Fibroblast of lung (primary cell): Measurements from ENCODE around the gene DOP1A. TPM values are rescaled to one million over a fixed set of nuclear protein-coding genes. Genes with fewer than 3 reads are reported as not detected.

Experiments
- DNase-seq, 2 donors: peaks; one replicate each; pipeline versions ENCODE4 v3.0.0 to v3.0.0-alpha.2; 2010; ENCODE audit warnings: low read depth in 2 of 2
- H2AFZ ChIP-seq: 2 replicates; pipeline ENCODE4 v1.5.1; 2012; ENCODE audit warnings: low read length, control low read depth, inconsistent platforms
- H3K27ac ChIP-seq: 2 replicates; pipeline ENCODE4 v1.5.1; 2011; ENCODE audit warnings: low read length, control low read depth; ENCODE audit not compliant: insufficient read depth
- H3K27me3 ChIP-seq: 2 replicates; pipeline ENCODE4 v1.5.1; 2011; ENCODE audit warnings: mild to moderate bottlenecking, low read length; ENCODE audit not compliant: control insufficient read depth, insufficient read depth
- H3K36me3 ChIP-seq: 2 replicates; pipeline ENCODE4 v1.5.1; 2011; ENCODE audit warnings: low read length; ENCODE audit not compliant: control insufficient read depth, insufficient read depth
- H3K4me1 ChIP-seq: 2 replicates; pipeline ENCODE4 v1.5.1; 2011; ENCODE audit warnings: low read length; ENCODE audit not compliant: control insufficient read depth, insufficient read depth; ENCODE audit errors: extremely low read depth
- H3K4me2 ChIP-seq: 2 replicates; pipeline ENCODE4 v1.5.1; 2011; ENCODE audit warnings: low read length, control low read depth; ENCODE audit not compliant: insufficient read depth; ENCODE audit errors: extremely low read depth
- H3K4me3 ChIP-seq, 4 experiments: fragments of 200-600 bp in 1 of 4; sonication (generic) in 1 of 4; replicated peaks in 1 of 4; 2 replicates each; pipeline ENCODE4 v1.5.1; 2011 to 2016; ENCODE audit warnings: low read length in 4 of 4, low read depth in 3 of 4, mild to moderate bottlenecking in 3 of 4, control low read depth in 2 of 4, inconsistent platforms in 1 of 4, mixed read lengths in 1 of 4; ENCODE audit not compliant: insufficient read depth in 1 of 4; ENCODE audit errors: control extremely low read depth in 1 of 4
- H3K79me2 ChIP-seq: 2 replicates; pipeline ENCODE4 v1.5.1; 2012; ENCODE audit warnings: mild to moderate bottlenecking, low read length, inconsistent platforms; ENCODE audit not compliant: control insufficient read depth, insufficient read depth
- H3K9ac ChIP-seq: 2 replicates; pipeline ENCODE4 v1.5.1; 2011; ENCODE audit warnings: mild to moderate bottlenecking, low read length, control low read depth; ENCODE audit not compliant: insufficient read depth
- H3K9me3 ChIP-seq: 2 replicates; pipeline ENCODE4 v1.5.1; 2012; ENCODE audit warnings: low read depth, low read length; ENCODE audit not compliant: control insufficient read depth, insufficient read depth
- H4K20me1 ChIP-seq: 2 replicates; pipeline ENCODE4 v1.5.1; 2011; ENCODE audit warnings: low read length; ENCODE audit not compliant: control insufficient read depth, insufficient read depth; ENCODE audit errors: extremely low read depth
- EZH2 ChIP-seq: IDR thresholded peaks from 2 replicates; pipeline ENCODE4 v1.5.1; 2012; ENCODE audit warnings: low read length, control low read depth, mild to moderate bottlenecking; ENCODE audit errors: missing control alignments
- polyA plus RNA-seq, 2 donors: library from polyadenylated mRNA; depleted of rRNA in 1 of 2; stranded (reverse) in 1 of 2; unstranded in 1 of 2; fragments of >200 nt; gene quantifications; 2 replicates each; pipeline ENCODE4 v1.2.1, GENCODE V29; 2011 to 2012; ENCODE audit warnings: missing spikeins in 1 of 2
- total RNA-seq: library from RNA; depleted of rRNA; stranded (reverse); fragments of >200 nt; gene quantifications from 2 replicates; pipeline ENCODE4 v1.2.1, GENCODE V29; 2014
- TF ChIP-seq, protein P1 (sequence below), 2 donors: IDR thresholded peaks in 1 of 2; conservative IDR thresholded peaks in 1 of 2; 1 replicate in 1 of 2; 2 replicates in 1 of 2; pipeline ENCODE4 v1.5.1; 2011 to 2012; ENCODE audit warnings: low read length in 2 of 2, control low read depth in 1 of 2, inconsistent platforms in 1 of 2, low read depth in 1 of 2, mild to moderate bottlenecking in 1 of 2

The DOP1A gene
- total and polyA plus RNA-seq, 2 donors (not counting 1 experiment from before 2014, with no cell fraction given), result 13.2 to 33.7 TPM

DNA sequence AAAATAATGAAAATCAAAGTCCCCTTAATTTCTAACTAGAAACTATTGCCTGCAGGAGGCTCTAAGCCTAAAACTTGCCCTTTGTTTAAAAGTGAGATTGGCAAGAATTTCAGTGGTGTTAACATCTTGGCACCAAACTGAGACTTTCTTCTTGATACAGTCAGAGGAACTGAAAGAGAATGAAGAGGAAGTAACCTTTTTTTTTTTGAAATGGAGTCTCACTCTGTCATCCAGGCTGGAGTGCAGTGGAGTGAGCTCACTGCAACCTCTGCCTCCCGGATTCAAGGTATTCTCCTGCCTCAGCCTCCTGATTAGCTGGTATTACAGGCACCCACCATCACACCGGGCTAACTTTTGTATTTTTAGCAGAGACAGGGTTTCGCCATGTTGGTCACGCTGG, 3.6 kb downstream of the DOP1A start:
- Histone ChIP-seq H3K4me3 (no peak overlapping the region), H3K4me1 (no peaks in the 10 kb centered on the region), H3K9ac (no peak overlapping the region), H3K4me2 (no peak overlapping the region), H3K36me3 (no peaks in the 10 kb centered on the region), H3K27ac (no peak overlapping the region), H3K27me3 (no peaks in the 10 kb centered on the region), H4K20me1 (no peaks in the 10 kb centered on the region), H3K9me3 (no peaks in the 10 kb centered on the region), H3K79me2 (peaks cover 8% of the 10 kb centered on the region), H2AFZ (no peak overlapping the region)
- no peak for TF ChIP-seq EZH2
- TF ChIP-seq, protein P1, sequence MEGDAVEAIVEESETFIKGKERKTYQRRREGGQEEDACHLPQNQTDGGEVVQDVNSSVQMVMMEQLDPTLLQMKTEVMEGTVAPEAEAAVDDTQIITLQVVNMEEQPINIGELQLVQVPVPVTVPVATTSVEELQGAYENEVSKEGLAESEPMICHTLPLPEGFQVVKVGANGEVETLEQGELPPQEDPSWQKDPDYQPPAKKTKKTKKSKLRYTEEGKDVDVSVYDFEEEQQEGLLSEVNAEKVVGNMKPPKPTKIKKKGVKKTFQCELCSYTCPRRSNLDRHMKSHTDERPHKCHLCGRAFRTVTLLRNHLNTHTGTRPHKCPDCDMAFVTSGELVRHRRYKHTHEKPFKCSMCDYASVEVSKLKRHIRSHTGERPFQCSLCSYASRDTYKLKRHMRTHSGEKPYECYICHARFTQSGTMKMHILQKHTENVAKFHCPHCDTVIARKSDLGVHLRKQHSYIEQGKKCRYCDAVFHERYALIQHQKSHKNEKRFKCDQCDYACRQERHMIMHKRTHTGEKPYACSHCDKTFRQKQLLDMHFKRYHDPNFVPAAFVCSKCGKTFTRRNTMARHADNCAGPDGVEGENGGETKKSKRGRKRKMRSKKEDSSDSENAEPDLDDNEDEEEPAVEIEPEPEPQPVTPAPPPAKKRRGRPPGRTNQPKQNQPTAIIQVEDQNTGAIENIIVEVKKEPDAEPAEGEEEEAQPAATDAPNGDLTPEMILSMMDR (conservative IDR thresholded peaks at IDR 0.05 in 1 of 2, IDR thresholded peaks at IDR 0.05 in 1 of 2; ENCODE audit: low read depth in 1 of 2, low read length in 2 of 2), result no peak
- DNase-seq, result peak in 1 of 2 donors; percentile 40

DNA sequence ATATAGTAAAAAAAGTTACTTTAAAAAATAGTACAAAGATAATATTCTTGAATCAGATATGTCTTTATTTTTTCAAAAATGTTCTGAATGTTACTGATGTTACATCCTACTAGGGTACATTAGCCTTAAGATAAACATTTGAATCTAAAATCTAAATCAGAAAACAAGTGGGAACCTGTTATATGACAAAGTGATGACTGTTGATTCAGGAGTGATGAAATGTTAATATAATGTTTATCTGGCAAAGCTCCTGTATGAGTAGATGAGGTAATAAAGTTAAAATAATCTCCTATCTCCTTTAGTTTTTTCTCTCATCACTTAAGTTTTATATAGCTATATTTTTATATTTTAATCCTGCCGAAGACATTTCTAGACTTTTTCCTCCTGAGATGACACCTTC, 4.2 kb downstream of the DOP1A start:
- Histone ChIP-seq H3K9ac (no peak overlapping the region), H4K20me1 (no peaks in the 10 kb centered on the region), H3K4me1 (no peaks in the 10 kb centered on the region), H3K4me3 (no peak overlapping the region), H3K36me3 (no peaks in the 10 kb centered on the region), H3K27me3 (no peaks in the 10 kb centered on the region), H3K9me3 (no peaks in the 10 kb centered on the region), H3K79me2 (peaks cover 8% of the 10 kb centered on the region), H3K27ac (no peak overlapping the region), H2AFZ (no peak overlapping the region), H3K4me2 (no peak overlapping the region)
- TF ChIP-seq, protein P1 (conservative IDR thresholded peaks at IDR 0.05 in 1 of 2, IDR thresholded peaks at IDR 0.05 in 1 of 2; ENCODE audit: low read depth in 1 of 2, low read length in 2 of 2), result no peak
- TF ChIP-seq EZH2, result no peak
- DNase-seq, result no peak

DNA sequence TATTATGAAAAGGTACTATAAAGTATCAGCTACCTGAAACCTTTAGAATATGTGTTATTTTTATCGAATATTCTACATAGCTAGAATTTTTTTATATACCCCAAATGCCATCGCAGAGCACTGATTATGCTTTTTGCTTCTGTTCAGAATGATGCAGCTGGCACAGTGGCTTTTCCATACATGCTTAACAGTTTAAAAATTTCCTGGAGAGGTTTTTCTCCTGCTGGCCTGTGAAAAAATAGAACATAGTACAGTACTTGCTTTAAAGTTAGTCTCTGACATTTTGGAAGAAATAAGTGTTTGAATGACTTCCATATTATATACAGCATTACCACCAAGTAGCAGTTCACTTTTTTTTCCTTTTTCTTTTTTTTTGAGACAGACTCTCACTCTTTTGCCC, 5.3 kb downstream of the DOP1A start:
- Histone ChIP-seq H3K36me3 (no peaks in the 10 kb centered on the region), H3K27ac (no peak overlapping the region), H2AFZ (no peak overlapping the region), H3K4me2 (no peak overlapping the region), H3K4me3 (no peak overlapping the region), H3K27me3 (no peaks in the 10 kb centered on the region), H3K4me1 (no peaks in the 10 kb centered on the region), H3K79me2 (peaks cover 8% of the 10 kb centered on the region), H3K9ac (no peak overlapping the region), H4K20me1 (no peaks in the 10 kb centered on the region), H3K9me3 (no peaks in the 10 kb centered on the region)
- no peak for DNase-seq
- TF ChIP-seq, protein P1 (conservative IDR thresholded peaks at IDR 0.05 in 1 of 2, IDR thresholded peaks at IDR 0.05 in 1 of 2; ENCODE audit: low read depth in 1 of 2, low read length in 2 of 2), result no peak
- TF ChIP-seq EZH2, result no peak
